ENCODE data around the gene FOXP1.

Gene FOXP1

GRCh38 chr3:71307991-71308697, 275.4 kb downstream of the FOXP1 start:
- DNase-seq (ENCODE audit: low read depth) = no peak
- no peak for TF ChIP-seq CTCF (conservative IDR thresholded peaks at IDR 0.05; ENCODE audit: control insufficient read depth, insufficient read depth, low read depth, low read length)
- no peak overlapping the region for H3K4me3 ChIP-seq (ENCODE audit: control insufficient read depth, low read depth, low read length)

DNA sequence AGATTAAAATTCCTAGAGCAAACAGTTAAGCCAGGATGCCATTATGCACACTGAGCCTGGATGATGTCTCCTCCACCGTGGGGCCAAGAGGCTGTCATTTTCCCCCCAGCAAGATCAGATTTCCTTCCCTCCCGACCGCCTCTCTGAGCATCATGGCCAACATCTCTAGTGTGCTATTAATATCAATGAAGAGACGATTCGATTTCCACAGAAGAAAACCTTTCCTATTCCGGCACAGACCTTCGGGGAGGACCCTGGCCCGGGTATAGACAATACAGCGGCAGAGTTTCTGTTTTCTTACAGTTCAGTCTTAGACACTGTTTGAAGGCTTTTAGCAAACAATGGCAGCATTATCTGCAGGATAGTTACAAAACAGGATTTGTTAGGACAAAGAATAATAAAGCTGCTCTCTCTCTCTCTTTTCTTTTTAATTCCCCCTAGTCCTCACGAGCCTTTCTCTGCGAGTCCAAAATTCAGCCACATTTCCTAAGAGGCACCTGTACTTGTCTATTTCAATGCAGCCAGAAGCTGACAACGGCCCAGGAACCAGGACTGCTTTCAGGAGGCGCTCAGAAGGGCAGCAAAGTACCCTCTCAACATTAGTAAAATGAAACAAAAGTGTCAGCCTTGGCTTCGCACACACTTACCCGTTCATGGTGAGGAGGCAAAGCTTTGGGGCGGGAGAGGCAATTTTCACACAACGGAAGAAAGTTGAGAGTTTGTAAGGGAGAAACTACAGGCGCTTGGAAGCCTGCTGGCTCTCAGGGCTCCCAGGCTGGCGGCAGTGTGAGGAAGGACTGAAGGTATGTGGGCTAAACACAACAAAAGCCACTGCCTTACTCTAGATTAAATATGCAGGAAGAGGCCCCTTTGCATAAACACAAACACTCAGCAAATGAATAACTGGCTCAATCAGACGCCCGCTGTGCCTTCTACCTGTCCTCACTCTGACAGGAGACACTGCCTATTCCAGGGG, 278.0 kb downstream of the FOXP1 start:
- H3K4me3 ChIP-seq (ENCODE audit: control insufficient read depth, low read depth, low read length) = peak overlapping the region; percentile 19
- TF ChIP-seq CTCF (conservative IDR thresholded peaks at IDR 0.05; ENCODE audit: control insufficient read depth, insufficient read depth, low read depth, low read length) = no peak
- peak; percentile 31 for DNase-seq (ENCODE audit: low read depth)

DNA sequence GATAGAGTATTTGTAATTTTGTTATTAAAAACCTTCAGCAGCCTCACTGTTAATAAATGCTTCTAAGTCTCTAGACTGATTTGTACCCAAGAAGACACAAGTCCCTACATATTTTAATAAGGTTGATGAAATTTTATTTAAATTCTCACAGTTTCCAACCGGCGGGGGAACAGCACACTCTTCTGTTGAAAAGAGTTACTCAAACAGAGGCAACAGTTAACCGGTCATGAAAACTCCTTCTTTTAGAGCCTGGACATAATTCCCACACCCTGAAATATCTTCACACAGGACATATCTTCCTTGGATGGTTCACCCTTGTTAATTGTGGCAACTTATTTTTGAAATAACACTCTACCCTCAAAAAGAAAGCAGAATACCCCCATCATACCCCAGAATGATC, 278.8 kb downstream of the FOXP1 start:
- no peak overlapping the region for H3K4me3 ChIP-seq (ENCODE audit: control insufficient read depth, low read depth, low read length)
- peak; percentile 65 for DNase-seq (ENCODE audit: low read depth)
- peak; percentile 59 for TF ChIP-seq CTCF (conservative IDR thresholded peaks at IDR 0.05; ENCODE audit: control insufficient read depth, insufficient read depth, low read depth, low read length)

GRCh38 chr3:71304247-71304646, 279.3 kb downstream of the FOXP1 start:
- H3K4me3 ChIP-seq (ENCODE audit: control insufficient read depth, low read depth, low read length) = no peak overlapping the region
- DNase-seq (ENCODE audit: low read depth) = no peak
- TF ChIP-seq CTCF (conservative IDR thresholded peaks at IDR 0.05; ENCODE audit: control insufficient read depth, insufficient read depth, low read depth, low read length) = no peak

DNA sequence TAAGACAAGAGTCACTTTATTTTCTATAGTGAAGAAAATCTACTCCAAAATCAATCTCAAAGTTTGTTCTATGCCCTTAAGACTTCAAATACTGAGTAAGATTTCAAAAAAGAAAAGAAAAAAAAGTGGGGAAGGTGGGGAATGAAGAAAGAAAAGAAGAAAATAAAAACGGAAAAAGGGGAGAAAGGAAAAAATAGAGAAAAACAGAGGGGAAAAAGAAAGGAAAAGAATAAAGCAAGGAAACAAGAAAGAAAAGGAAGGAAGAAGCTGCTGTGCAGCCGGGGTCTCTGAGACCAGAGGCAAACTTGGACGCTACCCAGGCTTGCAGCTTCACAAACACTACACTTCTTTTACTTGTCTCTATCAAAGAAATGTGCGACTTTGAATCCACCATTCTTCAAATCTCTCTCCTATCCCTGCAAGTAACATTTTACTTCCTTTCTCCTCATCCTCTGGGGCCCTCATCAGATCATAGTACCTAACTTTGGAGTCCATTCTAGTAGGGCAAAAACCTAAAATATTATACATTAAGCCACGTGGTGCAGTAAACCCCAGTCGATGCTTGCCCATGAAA, 279.8 kb downstream of the FOXP1 start:
- no peak for TF ChIP-seq CTCF (conservative IDR thresholded peaks at IDR 0.05; ENCODE audit: control insufficient read depth, insufficient read depth, low read depth, low read length)
- DNase-seq (ENCODE audit: low read depth) = no peak
- no peak overlapping the region for H3K4me3 ChIP-seq (ENCODE audit: control insufficient read depth, low read depth, low read length)

GRCh38 chr3:71302604-71303003, 280.9 kb downstream of the FOXP1 start:
- no peak for TF ChIP-seq CTCF (conservative IDR thresholded peaks at IDR 0.05; ENCODE audit: control insufficient read depth, insufficient read depth, low read depth, low read length)
- no peak for DNase-seq (ENCODE audit: low read depth)
- no peak overlapping the region for H3K4me3 ChIP-seq (ENCODE audit: control insufficient read depth, low read depth, low read length)
